Measurements from ENCODE around the gene RAB5IF. TPM values are rescaled to one million over a fixed set of nuclear protein-coding genes. Genes with fewer than 3 reads are reported as not detected.
"Not testable (repeated sequence)": the region's sequence is repeated elsewhere in the genome, so short reads cannot be mapped to it uniquely, and the experiment has no call there.

RAB5IF gene
- total RNA-seq, 4 donors from 2014 or later = 203 to 373 (median 267) TPM

- no peak for DNase-seq
- peaks cover 11 to 37% (median 12%) of the 10 kb centered on the region in 3 donors for H3K4me1 ChIP-seq
- TF ChIP-seq POLR2A (IDR thresholded peaks at IDR 0.05) (no peak), CTCF (IDR thresholded peaks at IDR 0.05) (no peak)
- peak overlapping the region; percentile 89 to 98 (median 97) for H3K27ac ChIP-seq
- H3K9me3 ChIP-seq = no peaks in the 10 kb centered on the region
- H3K36me3 ChIP-seq = peaks cover 18 to 43% (median 19%) of the 10 kb centered on the region in 3 donors
- H3K27me3 ChIP-seq = no peaks in the 10 kb centered on the region
- peak overlapping the region; percentile 74 to 100 (median 87) for H3K4me3 ChIP-seq
- intact Hi-C loops (cut with DNase I) = loop anchor here (5.0 kb wide), 1 partner anchor 166 kb away; the partner anchor contains the start of gene DSN1
- 2 to 3% methylated on average over 31 of the region's 31 CpGs for WGBS, 2 donors
Measured at GRCh38 chr20:36606158-36607066, 833 bp downstream of the RAB5IF start.

- Histone ChIP-seq H3K4me3 (peak overlapping the region; percentile 74 to 100 (median 87)), H3K4me1 (peaks cover 11 to 41% (median 12%) of the 10 kb centered on the region in 3 donors), H3K9me3 (no peaks in the 10 kb centered on the region), H3K36me3 (peaks cover 27 to 57% (median 30%) of the 10 kb centered on the region in 3 donors), H3K27ac (peak overlapping the region; percentile 89 to 98 (median 97)), H3K27me3 (no peaks in the 10 kb centered on the region)
- intact Hi-C loops (cut with DNase I) = loop anchor here (5.0 kb wide), 1 partner anchor 165 kb away; the partner anchor contains the start of gene DSN1
- no peak for DNase-seq
- WGBS, 2 donors = 70 to 71% methylated on average over 7 of the region's 7 CpGs
- TF ChIP-seq CTCF (IDR thresholded peaks at IDR 0.05) (no peak), POLR2A (IDR thresholded peaks at IDR 0.05) (peak in 1 of 4 donors; percentile 16)
Measured at GRCh38 chr20:36607586-36608387, 2.2 kb downstream of the RAB5IF start.

DNA sequence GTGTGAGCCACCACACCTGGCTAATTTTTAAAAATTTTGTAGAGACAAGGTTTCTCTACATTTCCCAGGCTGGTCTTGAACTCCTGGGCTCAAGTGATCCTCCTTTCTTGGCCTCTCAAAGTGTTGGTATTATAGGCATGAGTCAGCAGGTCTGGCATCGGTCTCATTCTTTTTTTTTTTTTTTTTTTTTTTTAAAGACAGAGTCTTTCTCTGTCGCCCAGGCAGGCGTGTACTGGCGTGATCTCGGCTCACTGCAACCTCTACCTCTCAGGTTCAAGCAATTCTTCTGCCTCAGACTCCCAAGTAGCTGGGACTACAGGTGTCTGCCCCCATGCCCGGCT is 2.8 kb downstream of the RAB5IF start:
- not testable (repeated sequence) for H3K4me3 ChIP-seq, H3K9me3 ChIP-seq, DNase-seq, H3K27me3 ChIP-seq
- intact Hi-C loops (cut with DNase I) = loop anchor here (5.0 kb wide), 1 partner anchor 164 kb away; the partner anchor contains the start of gene DSN1
- 50 to 62% methylated on average over 5 to 6 of the region's 6 CpGs for WGBS, 2 donors
- peaks cover 11 to 47% (median 12%) of the 10 kb centered on the region in 3 donors for H3K4me1 ChIP-seq
- peak overlapping the region; percentile 37 to 98 (median 93) for H3K27ac ChIP-seq
- H3K36me3 ChIP-seq = peaks cover 31 to 62% (median 35%) of the 10 kb centered on the region in 3 donors

GRCh38 chr20:36611625-36612024 is 6.0 kb downstream of the RAB5IF start:
- Histone ChIP-seq H3K36me3 (peaks cover 38 to 87% (median 40%) of the 10 kb centered on the region in 3 donors), H3K9me3 (no peaks in the 10 kb centered on the region), H3K27me3 (no peaks in the 10 kb centered on the region), H3K27ac (no peak overlapping the region), H3K4me1 (peaks cover 3 to 41% (median 7%) of the 10 kb centered on the region in 3 donors), H3K4me3 (no peak overlapping the region)
- intact Hi-C loops (cut with DNase I) = loop anchor here (10.0 kb wide), 1 partner anchor 253 kb away; a partner anchor contains a TSS
- no peak for DNase-seq
- 79 to 83% methylated on average over 5 of the region's 5 CpGs for WGBS, 2 donors
- no peak for TF ChIP-seq CTCF (IDR thresholded peaks at IDR 0.05)
- no peak for TF ChIP-seq POLR2A (IDR thresholded peaks at IDR 0.05)

DNA sequence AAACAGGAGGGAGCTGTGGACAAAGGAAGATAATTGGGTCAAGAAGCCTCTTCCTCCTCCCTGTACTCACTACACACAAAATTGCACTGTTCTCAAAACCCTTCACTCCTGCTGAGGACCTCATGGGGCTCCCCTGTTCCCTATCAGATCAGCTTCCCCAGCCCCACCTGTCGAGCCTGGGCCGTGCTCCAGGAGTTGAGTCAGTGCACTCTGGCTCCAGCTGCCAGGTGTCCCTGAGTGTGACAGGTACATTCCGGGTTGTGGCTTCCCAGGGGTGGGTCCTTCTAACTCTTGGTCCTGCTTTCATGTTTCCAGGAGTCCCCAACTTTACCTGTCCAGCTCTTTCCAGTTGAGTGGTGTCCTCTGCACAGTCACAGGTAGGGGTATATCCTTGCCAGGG is 8.4 kb downstream of the RAB5IF start:
- Histone ChIP-seq H3K4me1 (peaks cover 0 to 19% (median 0%) of the 10 kb centered on the region in 3 donors), H3K9me3 (no peaks in the 10 kb centered on the region), H3K36me3 (peaks cover 34 to 68% (median 40%) of the 10 kb centered on the region in 3 donors), H3K27ac (peak overlapping the region in 2 of 4 donors; percentile 31 to 38), H3K27me3 (no peaks in the 10 kb centered on the region), H3K4me3 (no peak overlapping the region)
- intact Hi-C loops (cut with DNase I) = loop anchor here (10.0 kb wide), 1 partner anchor 251 kb away; a partner anchor contains a TSS
- TF ChIP-seq CTCF (IDR thresholded peaks at IDR 0.05) = no peak
- no peak for TF ChIP-seq POLR2A (IDR thresholded peaks at IDR 0.05)
- WGBS, 2 donors = 44 to 50% methylated on average over 3 of the region's 3 CpGs
- no peak for DNase-seq
